ENCODE results near the gene RXFP1.

RXFP1 gene

DNA sequence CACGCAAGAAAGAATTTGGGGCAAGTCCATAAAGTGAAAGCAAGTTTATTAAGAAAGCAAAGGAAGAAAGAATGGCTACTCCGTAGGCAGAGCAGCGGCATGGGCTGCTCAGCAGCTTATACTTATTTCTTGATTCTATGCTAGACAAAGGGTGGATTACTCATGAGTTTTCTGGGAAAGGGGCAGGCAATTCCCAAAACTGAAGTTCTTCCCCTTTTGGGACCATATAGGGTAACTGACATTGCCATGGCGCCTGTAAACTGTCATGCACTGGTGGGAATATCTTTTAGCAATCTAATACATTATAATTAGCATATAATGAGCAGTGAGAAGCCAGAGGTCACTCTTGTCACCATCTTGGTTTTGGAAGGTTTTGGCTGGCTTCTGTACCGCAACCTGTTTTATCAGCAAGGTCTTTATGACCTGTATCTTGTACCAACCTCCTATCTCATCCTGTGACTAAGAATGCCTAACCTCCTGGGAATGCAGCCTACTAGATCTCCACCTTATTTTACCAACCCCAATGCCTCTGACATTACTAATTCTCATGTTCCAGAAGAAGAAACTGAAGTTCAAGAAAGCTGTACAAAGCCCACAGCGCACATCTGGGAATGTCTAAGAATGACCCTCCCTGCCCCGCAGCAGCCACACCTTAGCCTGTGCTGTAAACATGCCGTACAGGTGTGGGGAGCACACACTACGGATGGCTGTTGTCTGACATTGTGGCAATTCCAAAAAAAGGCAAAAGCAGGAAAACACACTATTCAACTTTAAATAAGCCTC is 18.6 kb downstream of the RXFP1 start:
- H3K4me3 ChIP-seq (replicated peaks; ENCODE audit: low read depth, low read length) = no peak overlapping the region
- TF ChIP-seq, protein P1, sequence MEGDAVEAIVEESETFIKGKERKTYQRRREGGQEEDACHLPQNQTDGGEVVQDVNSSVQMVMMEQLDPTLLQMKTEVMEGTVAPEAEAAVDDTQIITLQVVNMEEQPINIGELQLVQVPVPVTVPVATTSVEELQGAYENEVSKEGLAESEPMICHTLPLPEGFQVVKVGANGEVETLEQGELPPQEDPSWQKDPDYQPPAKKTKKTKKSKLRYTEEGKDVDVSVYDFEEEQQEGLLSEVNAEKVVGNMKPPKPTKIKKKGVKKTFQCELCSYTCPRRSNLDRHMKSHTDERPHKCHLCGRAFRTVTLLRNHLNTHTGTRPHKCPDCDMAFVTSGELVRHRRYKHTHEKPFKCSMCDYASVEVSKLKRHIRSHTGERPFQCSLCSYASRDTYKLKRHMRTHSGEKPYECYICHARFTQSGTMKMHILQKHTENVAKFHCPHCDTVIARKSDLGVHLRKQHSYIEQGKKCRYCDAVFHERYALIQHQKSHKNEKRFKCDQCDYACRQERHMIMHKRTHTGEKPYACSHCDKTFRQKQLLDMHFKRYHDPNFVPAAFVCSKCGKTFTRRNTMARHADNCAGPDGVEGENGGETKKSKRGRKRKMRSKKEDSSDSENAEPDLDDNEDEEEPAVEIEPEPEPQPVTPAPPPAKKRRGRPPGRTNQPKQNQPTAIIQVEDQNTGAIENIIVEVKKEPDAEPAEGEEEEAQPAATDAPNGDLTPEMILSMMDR (IDR thresholded peaks at IDR 0.05; ENCODE audit: low read depth, low read length, missing control alignments) = no peak
- DNase-seq (ENCODE audit: extremely low read depth, low read depth) = no peak

DNA sequence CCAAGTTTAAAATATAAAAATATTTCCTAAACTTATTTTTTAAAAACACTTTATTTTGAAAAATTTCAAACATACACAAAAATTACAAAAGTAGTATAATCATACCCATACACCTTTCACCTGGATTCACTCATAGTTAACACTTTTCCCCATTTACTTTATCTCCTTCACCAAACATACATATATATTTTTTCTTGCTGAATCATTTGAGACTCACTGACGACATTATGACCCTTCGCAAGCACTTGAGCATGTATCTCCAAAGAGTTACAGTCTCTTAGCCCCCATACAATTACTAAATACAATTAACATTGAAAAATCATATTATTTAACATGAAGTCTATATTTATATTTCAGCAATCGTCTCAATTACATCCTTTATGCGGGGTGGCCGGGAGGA is 19.8 kb downstream of the RXFP1 start:
- DNase-seq (ENCODE audit: extremely low read depth, low read depth) = no peak
- TF ChIP-seq, protein P1 (IDR thresholded peaks at IDR 0.05; ENCODE audit: low read depth, low read length, missing control alignments) = no peak

DNA sequence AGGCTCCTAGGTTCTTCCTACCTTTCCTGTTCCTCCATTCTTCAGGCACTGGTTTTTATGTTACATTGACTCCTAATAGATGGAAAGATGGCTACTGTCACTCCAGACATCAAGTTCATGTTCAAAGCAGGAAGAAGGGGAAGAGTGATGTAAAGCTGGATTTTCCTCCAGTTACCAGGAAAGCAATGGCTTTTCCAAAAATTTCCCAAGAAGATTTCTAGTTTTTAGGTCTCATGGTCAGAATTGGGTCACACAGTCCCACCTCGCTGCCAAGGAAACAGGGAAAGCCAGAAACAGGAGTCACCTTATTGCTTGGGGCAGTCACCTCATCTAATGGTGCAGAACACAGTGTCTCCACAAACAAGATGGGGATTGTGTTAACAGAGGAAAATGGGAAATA is 21.5 kb downstream of the RXFP1 start:
- H3K4me3 ChIP-seq (replicated peaks; ENCODE audit: low read depth, low read length) = no peak overlapping the region
- TF ChIP-seq, protein P1 (IDR thresholded peaks at IDR 0.05; ENCODE audit: low read depth, low read length, missing control alignments) = no peak
- DNase-seq (ENCODE audit: extremely low read depth, low read depth) = no peak

More for the DNA sequence above, 19.8 kb downstream of the RXFP1 start:
- no peak overlapping the region for H3K4me3 ChIP-seq (replicated peaks; ENCODE audit: low read depth, low read length)

DNA sequence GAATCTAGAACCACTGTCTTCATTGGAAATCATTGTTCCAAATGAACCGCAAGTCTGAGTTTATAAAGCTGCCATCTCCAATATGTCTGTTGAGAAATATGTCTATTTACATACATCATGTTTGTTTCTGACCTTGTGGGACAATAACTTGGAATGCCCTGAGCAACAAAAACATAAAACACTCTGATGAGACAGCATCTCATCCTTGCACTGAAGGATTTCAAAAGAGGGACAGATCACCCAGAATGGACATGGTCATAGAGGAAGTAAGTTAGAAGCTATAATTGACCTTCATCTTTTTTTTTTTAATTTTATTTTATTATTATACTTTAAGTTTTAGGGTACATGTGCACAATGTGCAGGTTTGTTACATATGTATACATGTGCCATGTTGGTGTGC is 22.5 kb downstream of the RXFP1 start:
- DNase-seq (ENCODE audit: extremely low read depth, low read depth) = no peak
- TF ChIP-seq, protein P1 (IDR thresholded peaks at IDR 0.05; ENCODE audit: low read depth, low read length, missing control alignments) = no peak
- no peak overlapping the region for H3K4me3 ChIP-seq (replicated peaks; ENCODE audit: low read depth, low read length)

DNA sequence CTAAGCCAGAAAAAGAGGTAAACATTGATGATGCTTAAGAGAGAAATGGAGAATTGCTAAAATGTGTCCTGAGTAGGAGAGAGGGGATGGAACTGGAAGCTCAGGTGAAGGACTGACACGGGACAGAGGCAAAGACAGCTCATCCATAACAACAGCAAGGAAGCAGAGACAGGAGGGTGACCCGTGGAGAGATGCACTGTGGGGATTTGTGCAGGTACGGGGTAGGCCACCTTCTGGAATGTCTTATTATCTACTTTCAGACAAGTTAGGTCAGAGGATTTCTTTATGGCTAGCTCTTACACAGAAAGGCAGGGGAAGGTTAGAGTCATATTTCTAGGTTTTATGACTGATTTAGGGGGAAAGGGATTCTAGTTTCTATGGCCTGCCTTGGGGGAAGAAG is 31.7 kb downstream of the RXFP1 start:
- no peak overlapping the region for H3K4me3 ChIP-seq (replicated peaks; ENCODE audit: low read depth, low read length)
- TF ChIP-seq, protein P1 (IDR thresholded peaks at IDR 0.05; ENCODE audit: low read depth, low read length, missing control alignments) = no peak

GRCh38 chr4:158560284-158560683 is 38.6 kb downstream of the RXFP1 start:
- no peak overlapping the region for H3K4me3 ChIP-seq (replicated peaks; ENCODE audit: low read depth, low read length)
- TF ChIP-seq, protein P1 (IDR thresholded peaks at IDR 0.05; ENCODE audit: low read depth, low read length, missing control alignments) = no peak
- DNase-seq (ENCODE audit: extremely low read depth, low read depth) = no peak

More for the DNA sequence above, 31.7 kb downstream of the RXFP1 start:
- DNase-seq (ENCODE audit: extremely low read depth, low read depth) = no peak

Data from HFF-Myc (cell line).